DND-41 (cell line): Measurements from ENCODE around the gene TTC28.

ENCODE experiments used
- ATAC-seq: fragments of 200-7000 bp; cut with Tn5 transposase; 3 replicates; pipeline ENCODE4 v1.9.1; 2021; ENCODE audit warnings: low read depth; ENCODE audit not compliant: insufficient read depth
- DNase-seq: peaks from one replicate; pipeline ENCODE4 v3.0.0-alpha.2; 2020
- H2AFZ ChIP-seq: 2 replicates; pipeline ENCODE4 v1.6.0; 2012; ENCODE audit warnings: low read depth, low read length
- H3K27ac ChIP-seq: 2 replicates; pipeline ENCODE4 v1.5.1; 2012; ENCODE audit warnings: low read length, inconsistent platforms
- H3K27me3 ChIP-seq: fragments of 200-600 bp; sonication (generic); 2 replicates; pipeline ENCODE4 v1.6.0; 2012; ENCODE audit warnings: low read length, mild to moderate bottlenecking, inconsistent platforms; ENCODE audit not compliant: insufficient read depth, poor library complexity
- H3K36me3 ChIP-seq: 2 replicates; pipeline ENCODE4 v1.5.1; 2012; ENCODE audit warnings: low read length, inconsistent platforms; ENCODE audit not compliant: insufficient read depth
- H3K4me1 ChIP-seq: 2 replicates; pipeline ENCODE4 v1.5.1; 2012; ENCODE audit warnings: mild to moderate bottlenecking, low read length; ENCODE audit not compliant: insufficient read depth
- H3K4me2 ChIP-seq: 2 replicates; pipeline ENCODE4 v1.6.0; 2012; ENCODE audit warnings: mild to moderate bottlenecking, moderate library complexity, low read length, inconsistent platforms; ENCODE audit not compliant: insufficient read depth
- H3K4me3 ChIP-seq, 2 experiments: fragments of 200-600 bp in 1 of 2; shearing (Covaris generic) in 1 of 2; 2 replicates each; pipeline ENCODE4 v1.5.1; 2012 to 2016; ENCODE audit warnings: inconsistent platforms in 2 of 2, low read length in 2 of 2, mild to moderate bottlenecking in 2 of 2, low read depth in 1 of 2, moderate library complexity in 1 of 2
- H3K79me2 ChIP-seq: 2 replicates; pipeline ENCODE4 v1.6.0; 2012; ENCODE audit warnings: low read length, inconsistent platforms; ENCODE audit not compliant: insufficient read depth
- H3K9ac ChIP-seq: 2 replicates; pipeline ENCODE4 v1.6.0; 2012; ENCODE audit warnings: low read depth, mild to moderate bottlenecking, inconsistent platforms, low read length, moderate library complexity
- H3K9me3 ChIP-seq: 2 replicates; pipeline ENCODE4 v1.5.1; 2012; ENCODE audit warnings: low read length, moderate library complexity, mild to moderate bottlenecking, inconsistent platforms; ENCODE audit not compliant: insufficient read depth, severe bottlenecking
- H4K20me1 ChIP-seq: 2 replicates; pipeline ENCODE4 v1.6.0; 2012; ENCODE audit warnings: low read length; ENCODE audit not compliant: insufficient read depth
- EZH2 ChIP-seq: IDR thresholded peaks from 3 replicates; pipeline ENCODE4 v1.6.1; 2012; ENCODE audit warnings: borderline replicate concordance, low read depth, mild to moderate bottlenecking, moderate library complexity, low read length, inconsistent platforms; ENCODE audit not compliant: severe bottlenecking
- TF ChIP-seq, protein P1 (sequence below): IDR thresholded peaks from 2 replicates; pipeline ENCODE4 v1.5.1; 2012; ENCODE audit warnings: borderline replicate concordance, low read length, moderate library complexity, mild to moderate bottlenecking; ENCODE audit not compliant: poor library complexity, severe bottlenecking; ENCODE audit errors: extremely low read depth

The TTC28 gene

GRCh38 chr22:28180804-28181731 lies 498.6 kb downstream of the TTC28 start:
- Histone ChIP-seq H3K4me2 (no peak overlapping the region), H3K4me1 (no peaks in the 10 kb centered on the region), H3K9me3 (no peaks in the 10 kb centered on the region), H4K20me1 (peaks cover 5% of the 10 kb centered on the region; the same call in 1 of the 2 replicates), H3K27ac (no peak overlapping the region), H2AFZ (no peak overlapping the region), H3K79me2 (peaks cover 57% of the 10 kb centered on the region), H3K36me3 (no peaks in the 10 kb centered on the region; the same call in 1 of the 2 replicates), H3K4me3 (no peak overlapping the region), H3K9ac (no peak overlapping the region), H3K27me3 (no peaks in the 10 kb centered on the region)
- no peak for TF ChIP-seq EZH2
- TF ChIP-seq, protein P1, sequence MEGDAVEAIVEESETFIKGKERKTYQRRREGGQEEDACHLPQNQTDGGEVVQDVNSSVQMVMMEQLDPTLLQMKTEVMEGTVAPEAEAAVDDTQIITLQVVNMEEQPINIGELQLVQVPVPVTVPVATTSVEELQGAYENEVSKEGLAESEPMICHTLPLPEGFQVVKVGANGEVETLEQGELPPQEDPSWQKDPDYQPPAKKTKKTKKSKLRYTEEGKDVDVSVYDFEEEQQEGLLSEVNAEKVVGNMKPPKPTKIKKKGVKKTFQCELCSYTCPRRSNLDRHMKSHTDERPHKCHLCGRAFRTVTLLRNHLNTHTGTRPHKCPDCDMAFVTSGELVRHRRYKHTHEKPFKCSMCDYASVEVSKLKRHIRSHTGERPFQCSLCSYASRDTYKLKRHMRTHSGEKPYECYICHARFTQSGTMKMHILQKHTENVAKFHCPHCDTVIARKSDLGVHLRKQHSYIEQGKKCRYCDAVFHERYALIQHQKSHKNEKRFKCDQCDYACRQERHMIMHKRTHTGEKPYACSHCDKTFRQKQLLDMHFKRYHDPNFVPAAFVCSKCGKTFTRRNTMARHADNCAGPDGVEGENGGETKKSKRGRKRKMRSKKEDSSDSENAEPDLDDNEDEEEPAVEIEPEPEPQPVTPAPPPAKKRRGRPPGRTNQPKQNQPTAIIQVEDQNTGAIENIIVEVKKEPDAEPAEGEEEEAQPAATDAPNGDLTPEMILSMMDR: no peak
- ATAC-seq: no peak
- no peak for DNase-seq

DNA sequence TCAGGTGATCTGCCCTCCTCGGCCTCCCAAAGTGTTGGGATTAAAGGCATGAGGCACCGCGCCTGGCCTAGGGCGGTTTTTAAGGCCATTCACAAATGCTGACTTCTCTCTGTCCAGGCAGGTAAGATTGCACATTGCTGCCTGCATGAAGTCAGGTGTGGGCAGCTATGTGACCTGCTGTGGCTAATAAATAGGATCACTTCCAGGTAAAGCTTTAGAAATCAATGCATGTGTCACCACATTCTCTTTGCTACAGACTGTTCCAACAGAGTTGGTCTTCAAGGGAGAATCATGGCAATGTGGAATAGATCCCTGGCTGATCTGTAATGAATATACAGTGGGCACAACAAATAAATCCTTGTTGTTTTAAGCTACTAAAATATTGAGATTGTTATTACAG lies 500.2 kb downstream of the TTC28 start:
- Histone ChIP-seq H3K9me3 (no peaks in the 10 kb centered on the region), H3K9ac (no peak overlapping the region), H2AFZ (no peak overlapping the region), H3K4me1 (peaks cover 10% of the 10 kb centered on the region), H4K20me1 (peaks cover 5% of the 10 kb centered on the region; the same call in 1 of the 2 replicates), H3K4me2 (no peak overlapping the region), H3K4me3 (no peak overlapping the region), H3K79me2 (peaks cover 61% of the 10 kb centered on the region), H3K27ac (no peak overlapping the region), H3K36me3 (no peaks in the 10 kb centered on the region; the same call in 1 of the 2 replicates), H3K27me3 (no peaks in the 10 kb centered on the region)
- no peak for DNase-seq
- TF ChIP-seq, protein P1: no peak
- TF ChIP-seq EZH2: no peak
- no peak for ATAC-seq

- H2AFZ ChIP-seq: no peak overlapping the region
- no peaks in the 10 kb centered on the region; the same call in 1 of the 2 replicates for H3K36me3 ChIP-seq
- no peaks in the 10 kb centered on the region for H3K27me3 ChIP-seq
- H3K4me2 ChIP-seq: no peak overlapping the region
- DNase-seq (no peak), ATAC-seq (no peak)
- 0 out of 2 replicates have a peak, but pooled peaks cover 3% of the 10 kb centered on the region for H4K20me1 ChIP-seq
- H3K4me3 ChIP-seq: no peak overlapping the region
- H3K9ac ChIP-seq: no peak overlapping the region
- no peak for TF ChIP-seq EZH2
- TF ChIP-seq, protein P1: no peak
- peaks cover 43% of the 10 kb centered on the region for H3K4me1 ChIP-seq
- no peak overlapping the region for H3K27ac ChIP-seq
- no peaks in the 10 kb centered on the region for H3K9me3 ChIP-seq
- peaks cover 64% of the 10 kb centered on the region for H3K79me2 ChIP-seq
Observed at GRCh38 chr22:28175730-28176492, 503.7 kb downstream of the TTC28 start.
